ENCODE data around the gene VAC14. TPM values are rescaled to one million over a fixed set of nuclear protein-coding genes. Genes with fewer than 3 reads are reported as not detected.

VAC14 gene
- total RNA-seq, 1 experiment from 2014 or later = 49.9 TPM

DNA sequence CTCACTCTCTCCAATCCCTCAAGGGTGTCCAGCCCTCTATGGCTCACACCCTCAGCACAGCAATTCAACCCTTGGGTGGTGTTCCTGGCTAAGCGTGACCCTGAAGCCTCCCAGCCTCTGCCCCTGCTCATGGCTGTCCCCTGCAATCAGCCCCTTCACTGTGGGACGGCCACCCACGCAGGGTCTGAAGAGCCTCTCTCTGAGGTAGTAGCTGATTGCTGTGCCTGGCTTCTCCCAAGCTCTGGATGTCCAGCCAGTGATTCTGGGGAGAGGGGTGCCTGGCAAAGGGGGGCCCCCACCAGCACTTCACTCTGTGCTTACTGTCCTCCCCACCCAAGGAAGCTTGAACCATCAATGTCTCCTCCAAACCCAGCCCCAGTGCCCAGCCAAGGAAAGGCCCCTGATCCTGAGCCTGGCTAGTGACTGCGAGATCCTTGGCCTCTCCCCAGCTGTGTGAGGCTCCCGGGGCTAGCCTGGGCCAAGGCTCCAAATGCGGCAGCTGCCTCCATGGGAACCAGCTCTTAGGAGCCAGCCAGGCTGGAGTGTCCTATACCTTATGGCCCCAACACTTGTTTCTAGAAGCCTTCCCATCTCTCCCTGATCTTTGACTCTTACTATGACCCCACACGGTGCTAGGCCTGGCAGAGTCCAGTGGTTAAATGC lies 125.0 kb downstream of the VAC14 start:
- no peak overlapping the region for H2AK5ac ChIP-seq (ENCODE audit: insufficient read length, low read length)
- no peak overlapping the region for H2BK20ac ChIP-seq (ENCODE audit: low read depth, low read length, poor library complexity, severe bottlenecking)
- H3K14ac ChIP-seq (ENCODE audit: insufficient read depth, low read length) = no peak overlapping the region
- peak overlapping the region in 2 of 3 experiments; percentile 40 to 67; a peak in 2 of 7 replicates for H3K27ac Mint-ChIP-seq
- H3K27me3 Mint-ChIP-seq (ENCODE audit: low read depth) = no peaks in the 10 kb centered on the region
- H4K20me1 ChIP-seq (ENCODE audit: control insufficient read depth, insufficient read depth, insufficient read length) = no peaks in the 10 kb centered on the region
- H3K9ac ChIP-seq (ENCODE audit: extremely low read depth, insufficient read length, low read length) = no peak overlapping the region
- H3K79me2 ChIP-seq (ENCODE audit: insufficient read depth, low read length) = no peaks in the 10 kb centered on the region
- no peak overlapping the region for H4K8ac ChIP-seq (replicated peaks; ENCODE audit: insufficient read length, low read depth, low read length)
- H3K9me3 Mint-ChIP-seq = no peaks in the 10 kb centered on the region; a peak in 1 of 5 replicates
- TF ChIP-seq, protein P1, sequence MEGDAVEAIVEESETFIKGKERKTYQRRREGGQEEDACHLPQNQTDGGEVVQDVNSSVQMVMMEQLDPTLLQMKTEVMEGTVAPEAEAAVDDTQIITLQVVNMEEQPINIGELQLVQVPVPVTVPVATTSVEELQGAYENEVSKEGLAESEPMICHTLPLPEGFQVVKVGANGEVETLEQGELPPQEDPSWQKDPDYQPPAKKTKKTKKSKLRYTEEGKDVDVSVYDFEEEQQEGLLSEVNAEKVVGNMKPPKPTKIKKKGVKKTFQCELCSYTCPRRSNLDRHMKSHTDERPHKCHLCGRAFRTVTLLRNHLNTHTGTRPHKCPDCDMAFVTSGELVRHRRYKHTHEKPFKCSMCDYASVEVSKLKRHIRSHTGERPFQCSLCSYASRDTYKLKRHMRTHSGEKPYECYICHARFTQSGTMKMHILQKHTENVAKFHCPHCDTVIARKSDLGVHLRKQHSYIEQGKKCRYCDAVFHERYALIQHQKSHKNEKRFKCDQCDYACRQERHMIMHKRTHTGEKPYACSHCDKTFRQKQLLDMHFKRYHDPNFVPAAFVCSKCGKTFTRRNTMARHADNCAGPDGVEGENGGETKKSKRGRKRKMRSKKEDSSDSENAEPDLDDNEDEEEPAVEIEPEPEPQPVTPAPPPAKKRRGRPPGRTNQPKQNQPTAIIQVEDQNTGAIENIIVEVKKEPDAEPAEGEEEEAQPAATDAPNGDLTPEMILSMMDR (conservative IDR thresholded peaks at IDR 0.05) = no peak
- H3K18ac ChIP-seq (ENCODE audit: insufficient read length, low read depth, low read length) = no peak overlapping the region
- H4K91ac ChIP-seq (ENCODE audit: insufficient read length, low read depth, low read length) = no peak overlapping the region
- no peak overlapping the region for H3K23ac ChIP-seq (ENCODE audit: insufficient read length, low read depth, low read length)
- H3K4ac ChIP-seq (ENCODE audit: low read depth, low read length) = no peak overlapping the region
- H3K4me3 Mint-ChIP-seq = no peak overlapping the region
- no peaks in the 10 kb centered on the region for H3K9me3 ChIP-seq (ENCODE audit: control insufficient read depth, low read depth, low read length)
- H3K4me1 Mint-ChIP-seq = peaks cover 0 to 7% of the 10 kb centered on the region in 2 experiments; a peak in 1 of 4 replicates
- no peak overlapping the region for H3T11ph ChIP-seq (ENCODE audit: low read length)
- no peak overlapping the region for H4K5ac ChIP-seq (ENCODE audit: insufficient read length, low read depth, low read length)
- H3K4me1 ChIP-seq (ENCODE audit: insufficient read depth, low read length) = no peaks in the 10 kb centered on the region
- no peak overlapping the region for H3K56ac ChIP-seq (ENCODE audit: insufficient read length, low read depth, low read length)
- no peak overlapping the region for H2AFZ ChIP-seq (ENCODE audit: low read length)
- no peaks in the 10 kb centered on the region for H3K27me3 ChIP-seq (ENCODE audit: insufficient read depth, low read length)
- no peak overlapping the region for H2BK120ac ChIP-seq (ENCODE audit: low read depth, low read length, poor library complexity, severe bottlenecking)
- no peak overlapping the region for H2BK12ac ChIP-seq (ENCODE audit: insufficient read length, low read depth, low read length)
- peaks cover 6 to 53% (median 47%) of the 10 kb centered on the region in 3 experiments for H3K36me3 Mint-ChIP-seq (ENCODE audit: insufficient read depth in 1 of 3, low read depth in 3 of 3)
- DNase-seq = no peak
- H2BK5ac ChIP-seq (ENCODE audit: insufficient read length, low read length) = no peak overlapping the region
- H2BK15ac ChIP-seq (ENCODE audit: low read depth, low read length) = no peak overlapping the region
- no CpG with 5 or more reads among the region's 7 CpGs for WGBS (ENCODE audit: extremely low coverage, insufficient read length, low lambda C conversion rate)
- H3K4me2 ChIP-seq (ENCODE audit: insufficient read depth, insufficient read length, low read length) = no peak overlapping the region
- no peaks in the 10 kb centered on the region for H3K79me1 ChIP-seq (ENCODE audit: insufficient read depth, low read depth, low read length, poor library complexity, severe bottlenecking)
- H3K27ac ChIP-seq (ENCODE audit: insufficient read length, low read depth, low read length) = no peak overlapping the region
- H3K23me2 ChIP-seq (ENCODE audit: insufficient read length, low read depth, low read length, poor library complexity, severe bottlenecking) = no peaks in the 10 kb centered on the region
